Measurements from ENCODE around the gene PROKR1. TPM values are rescaled to one million over a fixed set of nuclear protein-coding genes. Genes with fewer than 3 reads are reported as not detected.

The PROKR1 gene
- total and polyA plus RNA-seq, 2 donors (not counting 1 experiment from before 2014, with no cell fraction given): 0.01 TPM; not detected in 1

GRCh38 chr2:68692511-68692910, 49.1 kb downstream of the PROKR1 start:
- Histone ChIP-seq H3K27ac (ENCODE audit: low read length in 2 of 2) (no peak overlapping the region), H3K79me2 (ENCODE audit: control insufficient read depth, insufficient read depth, low read length) (no peaks in the 10 kb centered on the region)

GRCh38 chr2:68693951-68694350, 50.6 kb downstream of the PROKR1 start:
- no peaks in the 10 kb centered on the region for H3K9me3 ChIP-seq (ENCODE audit: control extremely low read depth in 1 of 3, control insufficient read depth in 2 of 3, insufficient read depth in 1 of 3, low read length in 2 of 3)
- 100% methylated on average over 1 of the region's 2 CpGs for WGBS (ENCODE audit: insufficient coverage)
- H3K27ac ChIP-seq (ENCODE audit: low read length in 2 of 2): no peak overlapping the region
- H3K9ac ChIP-seq (ENCODE audit: low read length): no peak overlapping the region
- peaks cover 32 to 33% of the 10 kb centered on the region in 2 donors for H3K4me1 ChIP-seq (ENCODE audit: control insufficient read depth in 2 of 2, insufficient read depth in 2 of 2, low read length in 2 of 2)
- TF ChIP-seq EZH2 (IDR thresholded peaks at IDR 0.05; ENCODE audit: borderline replicate concordance, insufficient read depth, low read depth, low read length, poor library complexity, severe bottlenecking) (no peak), CTCF (IDR thresholded peaks at IDR 0.05) (no peak)
- no peaks in the 10 kb centered on the region for H3K79me2 ChIP-seq (ENCODE audit: control insufficient read depth, insufficient read depth, low read length)
- Mint-ChIP-seq H3K9me3 (ENCODE audit: insufficient read depth) (no peaks in the 10 kb centered on the region), H3K27ac (no peak overlapping the region), H3K27me3 (no peaks in the 10 kb centered on the region), H3K4me3 (no peak overlapping the region), H3K4me1 (peaks cover 35% of the 10 kb centered on the region)
- no peak overlapping the region for H3K4me3 ChIP-seq (ENCODE audit: control extremely low read depth in 1 of 5, extremely low read depth in 1 of 5, insufficient read depth in 1 of 5, low read depth in 2 of 5, low read length in 4 of 5)
- no peaks in the 10 kb centered on the region for H3K27me3 ChIP-seq (replicated peaks in 1 of 4; ENCODE audit: control extremely low read depth in 1 of 4, control insufficient read depth in 3 of 4, insufficient read depth in 4 of 4, low read length in 3 of 4)
- CTCF ChIA-PET: interaction anchor here (1.0 to 2.0 kb wide), 2 partner anchors 15 to 214 kb away, joined by 3 to 5 read pairs; no protein-coding TSS in a partner anchor
- H2AFZ ChIP-seq (ENCODE audit: insufficient read depth, low read depth, low read length, poor library complexity, severe bottlenecking): no peak overlapping the region
- H3K4me2 ChIP-seq (replicated peaks; ENCODE audit: low read depth, low read length, poor library complexity, severe bottlenecking): no peak overlapping the region
- H4K20me1 ChIP-seq (ENCODE audit: control insufficient read depth, insufficient read depth, low read length, poor library complexity, severe bottlenecking): no peaks in the 10 kb centered on the region
- no peaks in the 10 kb centered on the region for H3K36me3 ChIP-seq (replicated peaks in 1 of 2; ENCODE audit: control extremely low read depth in 1 of 2, control insufficient read depth in 1 of 2, extremely low read depth in 1 of 2, insufficient read depth in 2 of 2, low read length in 1 of 2)
- intact Hi-C loops (cut with micrococcal nuclease): loop anchor here (5.0 kb wide), 1 partner anchor 33 kb away; no protein-coding TSS in a partner anchor
- POLR2A ChIA-PET: no interaction called here
- ATAC-seq (ENCODE audit: low read depth) (no peak), DNase-seq (no peak)

More at GRCh38 chr2:68692511-68692910, 49.1 kb downstream of the PROKR1 start:
- H3K4me1 Mint-ChIP-seq: peaks cover 40% of the 10 kb centered on the region
- no peak for ATAC-seq (ENCODE audit: low read depth)
- no peak overlapping the region for H3K9ac ChIP-seq (ENCODE audit: low read length)
- no peaks in the 10 kb centered on the region for H4K20me1 ChIP-seq (ENCODE audit: control insufficient read depth, insufficient read depth, low read length, poor library complexity, severe bottlenecking)
- no peaks in the 10 kb centered on the region for H3K27me3 Mint-ChIP-seq
- CTCF ChIA-PET: interaction anchor here (0.6 to 2.0 kb wide), 5 partner anchors 9 to 59 kb away, joined by 3 to 5 read pairs (median 3); no protein-coding TSS in a partner anchor
- WGBS (ENCODE audit: insufficient coverage): no CpG with 5 or more reads among the region's 1 CpG
- no peaks in the 10 kb centered on the region for H3K9me3 ChIP-seq (ENCODE audit: control extremely low read depth in 1 of 3, control insufficient read depth in 2 of 3, insufficient read depth in 1 of 3, low read length in 2 of 3)
- no peak overlapping the region for H3K4me2 ChIP-seq (replicated peaks; ENCODE audit: low read depth, low read length, poor library complexity, severe bottlenecking)
- intact Hi-C loops (cut with micrococcal nuclease): loop anchor here (5.0 kb wide), 1 partner anchor 35 kb away; no protein-coding TSS in a partner anchor
- H3K4me3 ChIP-seq (ENCODE audit: control extremely low read depth in 1 of 5, extremely low read depth in 1 of 5, insufficient read depth in 1 of 5, low read depth in 2 of 5, low read length in 4 of 5): no peak overlapping the region
- TF ChIP-seq EZH2 (IDR thresholded peaks at IDR 0.05; ENCODE audit: borderline replicate concordance, insufficient read depth, low read depth, low read length, poor library complexity, severe bottlenecking) (no peak), CTCF (IDR thresholded peaks at IDR 0.05) (no peak)
- H3K27ac Mint-ChIP-seq: peak overlapping the region; percentile 13
- H3K9me3 Mint-ChIP-seq (ENCODE audit: insufficient read depth): no peaks in the 10 kb centered on the region
- H3K27me3 ChIP-seq (replicated peaks in 1 of 4; ENCODE audit: control extremely low read depth in 1 of 4, control insufficient read depth in 3 of 4, insufficient read depth in 4 of 4, low read length in 3 of 4): no peaks in the 10 kb centered on the region
- no peak overlapping the region for H3K4me3 Mint-ChIP-seq
- no peaks in the 10 kb centered on the region for H3K36me3 ChIP-seq (replicated peaks in 1 of 2; ENCODE audit: control extremely low read depth in 1 of 2, control insufficient read depth in 1 of 2, extremely low read depth in 1 of 2, insufficient read depth in 2 of 2, low read length in 1 of 2)
- DNase-seq: peak; percentile 22
- POLR2A ChIA-PET: no interaction called here
- H3K4me1 ChIP-seq (ENCODE audit: control insufficient read depth in 2 of 2, insufficient read depth in 2 of 2, low read length in 2 of 2): peaks cover 35% of the 10 kb centered on the region in 2 donors
- H2AFZ ChIP-seq (ENCODE audit: insufficient read depth, low read depth, low read length, poor library complexity, severe bottlenecking): no peak overlapping the region

All from B cell (primary cell).